OCI-LY3 (cell line): ENCODE data around the gene MPHOSPH10.

ENCODE experiments used
- EZH2phosphoT487 ChIP-seq: fragments of 200-600 bp; shearing (Covaris generic); IDR thresholded peaks from 2 replicates; pipeline ENCODE4 v1.6.1; 2018; ENCODE audit warnings: antibody characterized with exemption, mixed run types, low read depth
- TF ChIP-seq, protein P1 (sequence below): fragments of 200-600, 300-600 bp; sonication (generic); IDR thresholded peaks from 2 replicates; pipeline ENCODE4 v1.5.1; 2014; ENCODE audit warnings: antibody characterized with exemption, low read length, low read depth

DNA sequence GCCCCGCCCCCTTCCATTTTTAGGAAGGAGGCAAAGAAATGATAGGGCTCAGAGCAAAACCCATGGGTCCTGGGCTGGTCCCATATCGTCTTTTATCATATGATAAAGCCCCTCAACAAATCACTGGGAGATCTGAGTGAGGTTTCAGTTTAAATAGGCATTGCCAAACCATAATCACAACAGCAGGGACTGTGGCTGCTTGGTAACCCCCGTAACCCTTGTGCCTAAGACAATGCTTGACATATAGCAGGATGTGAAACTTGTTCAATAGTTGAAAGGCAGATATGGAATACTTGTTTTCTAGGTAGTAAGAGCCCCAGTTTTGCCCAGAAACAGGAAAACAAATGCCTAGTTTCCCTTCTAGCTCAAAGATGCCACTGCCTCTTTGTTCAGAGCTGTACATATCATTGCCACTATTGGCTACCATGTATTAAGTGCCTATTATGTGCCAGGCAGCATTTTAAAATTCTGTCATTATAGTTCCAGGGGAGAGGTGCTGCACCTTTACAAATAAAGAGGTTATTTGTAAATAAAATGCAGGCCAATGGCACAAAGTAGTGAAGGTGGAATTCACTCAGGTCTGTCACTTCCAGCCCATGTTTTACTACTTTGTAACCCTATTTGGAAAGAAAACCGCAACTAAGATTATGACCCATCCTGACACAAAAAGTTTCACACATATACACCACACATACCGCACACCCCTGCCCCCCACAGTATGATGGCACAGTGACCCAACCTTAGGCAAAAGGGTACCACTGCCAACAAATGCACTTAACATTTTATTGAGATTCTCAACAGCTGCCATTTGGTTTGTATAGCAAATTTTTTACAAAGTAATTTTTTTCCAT, 47.8 kb upstream of the MPHOSPH10 start:
- TF ChIP-seq, protein P1, sequence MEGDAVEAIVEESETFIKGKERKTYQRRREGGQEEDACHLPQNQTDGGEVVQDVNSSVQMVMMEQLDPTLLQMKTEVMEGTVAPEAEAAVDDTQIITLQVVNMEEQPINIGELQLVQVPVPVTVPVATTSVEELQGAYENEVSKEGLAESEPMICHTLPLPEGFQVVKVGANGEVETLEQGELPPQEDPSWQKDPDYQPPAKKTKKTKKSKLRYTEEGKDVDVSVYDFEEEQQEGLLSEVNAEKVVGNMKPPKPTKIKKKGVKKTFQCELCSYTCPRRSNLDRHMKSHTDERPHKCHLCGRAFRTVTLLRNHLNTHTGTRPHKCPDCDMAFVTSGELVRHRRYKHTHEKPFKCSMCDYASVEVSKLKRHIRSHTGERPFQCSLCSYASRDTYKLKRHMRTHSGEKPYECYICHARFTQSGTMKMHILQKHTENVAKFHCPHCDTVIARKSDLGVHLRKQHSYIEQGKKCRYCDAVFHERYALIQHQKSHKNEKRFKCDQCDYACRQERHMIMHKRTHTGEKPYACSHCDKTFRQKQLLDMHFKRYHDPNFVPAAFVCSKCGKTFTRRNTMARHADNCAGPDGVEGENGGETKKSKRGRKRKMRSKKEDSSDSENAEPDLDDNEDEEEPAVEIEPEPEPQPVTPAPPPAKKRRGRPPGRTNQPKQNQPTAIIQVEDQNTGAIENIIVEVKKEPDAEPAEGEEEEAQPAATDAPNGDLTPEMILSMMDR = no peak
- no peak for TF ChIP-seq EZH2phosphoT487
